Measurements from ENCODE around the gene PRSS27.
"Not testable (repeated sequence)": the region's sequence is repeated elsewhere in the genome, so short reads cannot be mapped to it uniquely, and the experiment has no call there.

PRSS27 gene

DNA sequence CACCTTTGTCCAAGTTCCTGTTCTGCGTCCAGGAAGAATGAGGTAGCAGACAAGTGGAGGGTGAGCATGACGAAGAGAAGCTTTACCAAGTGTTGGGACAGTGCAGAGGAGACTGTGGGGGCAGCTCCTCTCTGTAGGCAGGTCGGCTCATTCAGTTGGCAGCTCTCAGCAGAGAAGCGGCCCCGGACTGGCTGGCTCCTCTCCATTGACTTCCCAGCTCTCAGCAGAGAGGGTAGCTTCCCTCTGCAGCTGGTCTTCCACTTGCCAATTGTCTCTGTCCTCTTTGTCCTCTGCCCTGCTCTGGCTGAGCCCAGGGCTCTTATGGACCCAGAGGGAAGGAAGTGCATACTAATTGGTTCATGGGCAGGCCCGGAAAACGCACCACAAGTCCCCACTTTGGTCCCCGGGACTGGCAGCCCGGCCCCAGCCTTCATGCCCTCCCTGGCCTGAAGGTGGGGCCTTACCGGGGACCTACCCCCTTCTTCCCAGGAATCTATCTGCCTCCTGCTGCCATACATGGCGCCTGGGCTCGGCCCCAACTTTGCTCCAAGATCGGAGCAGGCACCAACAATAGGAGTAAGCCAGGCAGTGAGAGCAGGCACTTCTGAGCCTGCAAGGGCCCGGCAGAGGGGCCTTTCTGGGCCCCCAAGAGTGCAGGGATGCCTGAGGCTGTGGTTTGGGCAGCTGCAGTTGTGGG lies 27.6 kb downstream of the PRSS27 start:
- no peak for DNase-seq

- DNase-seq = no peak
These were observed 28.4 kb downstream of the PRSS27 start for GRCh38 chr16:2691491-2692248.

DNA sequence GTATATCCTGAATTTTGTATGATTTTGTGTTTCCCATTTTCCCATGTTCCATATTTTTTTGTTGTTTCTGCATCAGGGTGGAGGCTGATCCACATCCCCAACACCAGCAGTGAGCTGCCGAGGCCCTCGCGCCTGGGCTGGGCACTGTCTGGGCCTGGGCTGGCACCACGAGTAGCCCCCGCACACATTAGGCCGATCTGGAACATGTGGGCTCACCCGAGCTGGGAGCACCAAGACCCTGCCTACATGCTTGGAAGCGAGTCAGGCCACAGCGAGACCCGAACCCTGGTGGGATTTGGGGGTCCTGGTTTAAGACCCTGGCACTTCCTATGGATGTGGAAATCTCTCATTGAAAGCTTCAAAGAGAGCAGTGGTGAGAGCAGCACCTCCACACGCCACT lies 29.2 kb downstream of the PRSS27 start:
- DNase-seq = no peak

DNA sequence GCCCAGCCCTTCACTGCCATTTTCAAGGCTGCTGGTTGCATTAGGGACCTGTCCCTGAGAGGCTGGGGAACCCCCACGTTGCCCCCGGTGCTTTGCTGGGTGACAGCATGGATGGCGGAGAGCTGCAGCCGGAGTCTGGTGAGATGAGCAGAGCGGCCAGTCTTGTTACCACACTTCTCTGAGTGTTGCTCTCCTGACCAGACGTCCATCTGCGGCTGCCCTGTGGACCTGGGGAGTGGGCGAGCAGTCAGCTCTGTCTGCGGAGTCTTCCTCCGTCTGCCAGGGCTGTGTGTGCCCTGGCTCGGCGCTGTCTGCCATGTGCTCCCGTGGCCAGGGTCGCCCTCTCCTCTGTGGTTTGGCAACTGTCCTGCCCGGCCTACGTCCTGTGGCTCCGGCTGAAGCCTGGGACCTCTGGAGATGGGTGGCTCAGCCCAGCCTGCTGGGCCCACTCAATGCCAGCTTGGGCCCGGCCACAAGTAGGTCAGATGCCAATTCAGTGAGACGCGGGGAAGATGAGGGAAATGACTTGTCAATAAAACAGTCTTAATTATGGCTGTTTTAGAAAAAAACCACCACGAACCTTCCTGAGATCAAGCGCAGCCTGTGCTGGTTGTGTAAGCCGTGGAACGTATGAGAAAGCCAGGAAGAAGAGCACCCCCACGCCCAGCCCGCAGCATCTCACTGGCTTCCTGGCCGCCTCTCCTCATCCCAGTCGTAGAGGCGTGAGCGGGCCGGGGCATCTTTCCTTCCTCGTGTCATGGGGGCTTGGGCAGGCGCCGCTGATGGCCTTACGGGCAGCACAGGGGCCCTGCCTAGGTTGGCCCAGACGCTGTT lies 29.8 kb downstream of the PRSS27 start:
- DNase-seq = no peak

- DNase-seq = not testable (repeated sequence)
These were observed 30.6 kb downstream of the PRSS27 start for GRCh38 chr16:2689422-2689821.

GRCh38 chr16:2687531-2688308 lies 32.3 kb downstream of the PRSS27 start:
- DNase-seq = no peak

- no peak for DNase-seq
These were observed 33.0 kb downstream of the PRSS27 start for GRCh38 chr16:2686912-2687507.

- not testable (repeated sequence) for DNase-seq
These were observed 33.9 kb downstream of the PRSS27 start for GRCh38 chr16:2686075-2686474.

DNA sequence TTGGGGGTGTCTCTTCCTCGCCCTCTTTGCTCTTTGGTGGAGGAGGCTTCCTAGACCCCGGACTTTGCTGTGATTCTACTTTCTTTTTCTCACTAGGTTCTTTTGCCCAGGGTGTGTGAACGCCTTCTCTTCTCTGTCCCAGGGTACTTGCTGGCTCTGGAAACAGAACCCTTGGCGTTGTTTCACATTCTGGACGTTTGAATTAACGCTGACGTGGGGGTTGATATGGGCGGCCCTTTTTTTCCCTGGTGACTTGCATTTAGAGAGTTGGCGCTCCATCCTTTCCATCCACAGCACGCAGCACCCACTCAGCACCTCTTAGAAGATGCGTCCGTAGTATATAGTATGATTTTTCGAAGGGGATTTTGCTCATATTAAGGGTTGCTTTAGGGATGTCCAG lies 37.0 kb downstream of the PRSS27 start:
- not testable (repeated sequence) for DNase-seq

GRCh38 chr16:2682209-2683021 lies 37.6 kb downstream of the PRSS27 start, which contains the start of gene KCTD5:
KCTD5 (plus strand) TSS chr16:2682523; CDS start chr16:2682549, 26 bp downstream.
- peak; percentile 86 to 92 for DNase-seq

DNA sequence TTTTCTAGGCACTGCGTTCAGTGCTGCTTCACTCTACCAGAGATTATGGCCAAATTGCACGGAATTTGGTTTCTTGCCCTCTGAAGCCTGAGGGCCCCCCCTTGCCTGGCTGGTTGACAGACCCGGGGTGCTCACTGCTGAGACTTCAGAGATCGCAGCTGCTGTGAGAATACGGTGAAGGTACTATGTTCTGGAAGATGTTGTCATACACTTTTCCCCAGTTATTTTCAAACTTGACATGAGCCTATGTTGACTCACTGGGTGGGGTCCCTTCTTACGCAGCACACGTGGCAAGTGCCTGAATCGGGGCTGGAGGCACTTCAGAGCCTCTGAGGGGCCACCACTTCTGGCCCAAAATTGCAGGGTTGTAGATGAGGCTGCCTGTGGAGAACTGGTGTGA lies 39.7 kb downstream of the PRSS27 start:
- not testable (repeated sequence) for DNase-seq

DNA sequence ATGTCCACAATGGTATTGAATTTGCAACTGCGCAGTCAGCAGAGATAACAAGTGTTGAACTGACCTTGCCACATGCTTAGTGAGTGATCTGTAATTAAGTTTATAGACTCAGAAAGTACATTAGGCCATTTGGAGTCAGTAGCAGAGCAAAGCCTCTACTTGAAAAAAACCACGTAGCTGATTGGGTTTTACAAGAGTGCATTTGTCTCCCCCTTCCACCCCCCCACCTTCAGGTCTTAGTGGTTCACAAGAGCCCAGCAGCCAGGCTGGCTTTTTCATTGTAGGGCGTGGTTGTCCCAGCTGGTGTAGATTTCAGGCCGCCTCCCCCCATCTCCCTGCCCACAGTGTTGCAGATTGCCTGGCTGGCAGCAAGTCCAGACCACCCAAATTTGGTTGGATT lies 40.1 kb downstream of the PRSS27 start:
- not testable (repeated sequence) for DNase-seq

GRCh38 chr16:2678206-2678965 lies 41.6 kb downstream of the PRSS27 start:
- not testable (repeated sequence) for DNase-seq

- DNase-seq = not testable (repeated sequence)
These were observed 43.1 kb downstream of the PRSS27 start for GRCh38 chr16:2676937-2677336.

DNA sequence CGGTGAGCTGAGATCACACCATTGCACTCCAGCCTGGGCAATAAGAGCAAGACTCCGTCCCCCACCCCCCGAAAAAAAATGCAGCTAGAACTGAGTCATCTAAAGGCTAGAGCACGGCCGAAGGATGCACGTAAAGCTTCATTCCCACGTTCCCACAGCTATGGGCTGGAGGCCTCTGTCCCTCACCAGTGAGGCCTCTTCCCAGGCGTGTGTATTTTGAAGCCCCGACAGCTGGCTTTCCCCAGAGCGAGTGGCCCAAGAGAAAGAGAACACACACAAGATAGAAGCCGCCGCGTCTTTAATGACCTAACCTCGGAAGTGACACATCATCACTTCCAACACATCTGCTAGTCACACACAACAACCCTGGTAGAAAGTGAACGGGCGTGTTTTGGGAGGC lies 44.3 kb downstream of the PRSS27 start:
- no peak for DNase-seq

GRCh38 chr16:2675021-2675420 lies 45.0 kb downstream of the PRSS27 start:
- DNase-seq = no peak

- DNase-seq = peak; percentile 86 to 91
These were observed 46.7 kb downstream of the PRSS27 start for GRCh38 chr16:2673066-2673999.

GRCh38 chr16:2671741-2672140 lies 48.3 kb downstream of the PRSS27 start:
- DNase-seq = no peak

- DNase-seq = peak; percentile 15 to 20
These were observed 48.8 kb downstream of the PRSS27 start for GRCh38 chr16:2671193-2671592.
